IMR-90 (cell line): ENCODE measurements around the gene XPA. TPM values are rescaled to one million over a fixed set of nuclear protein-coding genes. Genes with fewer than 3 reads are reported as not detected.

Experiments
- ATAC-seq: fragments of 200-7000 bp; cut with Tn5 transposase; 2 replicates; pipeline ENCODE4 v1.9.1; 2020; ENCODE audit warnings: low read depth, mild to moderate bottlenecking, moderate library complexity
- BruUV-seq: library from RNA; stranded (reverse); fragments of 400-500 nt; replicated peaks from 2 replicates; lab custom pipeline; 2021; lab: Mats Ljungman, UMichigan
- CTCF ChIA-PET: fragments of 300-600 bp; formaldehyde crosslinking; extraction: SDS; loops from one replicate; lab custom pipeline; 2021; ENCODE audit warnings: antibody characterized with exemption; lab: Yijun Ruan, JAX
- POLR2A ChIA-PET: fragments of 300-600 bp; sonication (Branson Sonifier 250); formaldehyde crosslinking; loops from one replicate; lab custom pipeline; 2022; ENCODE audit warnings: antibody characterized with exemption; ENCODE audit not compliant: unreplicated experiment; lab: Charles Lee
- DNase-seq: peaks from one replicate; pipeline ENCODE4 v3.0.0; 2013
- H2AFZ ChIP-seq: replicated peaks from 2 replicates; pipeline ENCODE3; 2013; ENCODE audit warnings: low read length, mild to moderate bottlenecking; ENCODE audit not compliant: poor library complexity
- H2AK5ac ChIP-seq: 2 replicates; pipeline ENCODE4 v1.6.1; 2013; ENCODE audit warnings: low read depth, low read length, inconsistent platforms
- H2AK9ac ChIP-seq: replicated peaks from 2 replicates; pipeline ENCODE3; 2013; ENCODE audit warnings: mild to moderate bottlenecking, low read depth, low read length, moderate library complexity; ENCODE audit not compliant: poor library complexity
- H2BK120ac ChIP-seq: 2 replicates; pipeline ENCODE4 v1.6.1; 2013; ENCODE audit warnings: low read depth, low read length, inconsistent platforms
- H2BK15ac ChIP-seq: 3 replicates; pipeline ENCODE4 v1.6.1; 2013; ENCODE audit warnings: low read depth, low read length, inconsistent platforms
- H2BK20ac ChIP-seq: 2 replicates; pipeline ENCODE4 v1.6.1; 2013; ENCODE audit warnings: low read depth, mild to moderate bottlenecking, inconsistent platforms, low read length, moderate library complexity
- H2BK5ac ChIP-seq: 2 replicates; pipeline ENCODE4 v1.6.1; 2013; ENCODE audit warnings: mild to moderate bottlenecking, low read depth, low read length, inconsistent platforms; ENCODE audit not compliant: poor library complexity, severe bottlenecking
- H3K14ac ChIP-seq: replicated peaks from 2 replicates; pipeline ENCODE4 v1.6.1; 2013; ENCODE audit warnings: low read depth, low read length, inconsistent platforms
- H3K18ac ChIP-seq: 2 replicates; pipeline ENCODE4 v1.6.1; 2013; ENCODE audit warnings: low read depth, low read length, control low read depth
- H3K23ac ChIP-seq: 2 replicates; pipeline ENCODE4 v1.6.1; 2013; ENCODE audit warnings: low read depth, low read length, inconsistent platforms
- H3K27ac ChIP-seq: 2 replicates; pipeline ENCODE4 v1.5.1; 2013; ENCODE audit warnings: mild to moderate bottlenecking, control low read depth, low read length; ENCODE audit not compliant: insufficient read depth
- H3K27me3 ChIP-seq: 2 replicates; pipeline ENCODE4 v1.6.1; 2013; ENCODE audit warnings: low read length; ENCODE audit not compliant: control insufficient read depth, insufficient read depth
- H3K36me3 ChIP-seq: 2 replicates; pipeline ENCODE4 v1.6.1; 2013; ENCODE audit warnings: low read length, mixed read lengths; ENCODE audit not compliant: control insufficient read depth, insufficient read depth
- H3K4ac ChIP-seq: 2 replicates; pipeline ENCODE4 v1.6.1; 2013; ENCODE audit warnings: low read depth, low read length, inconsistent platforms
- H3K4me1 ChIP-seq: 2 replicates; pipeline ENCODE4 v1.6.1; 2013; ENCODE audit warnings: low read length, mixed read lengths; ENCODE audit not compliant: control insufficient read depth, insufficient read depth
- H3K4me2 ChIP-seq: 2 replicates; pipeline ENCODE4 v1.6.1; 2013; ENCODE audit warnings: low read depth, mild to moderate bottlenecking, control low read depth, low read length, moderate library complexity
- H3K4me3 ChIP-seq: 2 replicates; pipeline ENCODE4 v1.5.1; 2013; ENCODE audit warnings: low read depth, mild to moderate bottlenecking, control low read depth, low read length, moderate library complexity; ENCODE audit not compliant: insufficient read depth
- H3K56ac ChIP-seq: 2 replicates; pipeline ENCODE4 v1.6.1; 2013; ENCODE audit warnings: low read length, inconsistent platforms; ENCODE audit not compliant: insufficient read depth; ENCODE audit errors: extremely low read depth
- H3K79me1 ChIP-seq, 2 experiments: 2 replicates each; pipeline ENCODE4 v1.6.1; 2013; ENCODE audit warnings: low read length in 2 of 2, inconsistent platforms in 1 of 2, low read depth in 1 of 2
- H3K9ac ChIP-seq: 2 replicates; pipeline ENCODE4 v1.6.1; 2013; ENCODE audit warnings: low read depth, low read length, control low read depth
- H3K9me1 ChIP-seq: 2 replicates; pipeline ENCODE4 v1.6.1; 2013; ENCODE audit warnings: low read length, inconsistent platforms; ENCODE audit not compliant: insufficient read depth
- H3K9me3 ChIP-seq: 2 replicates; pipeline ENCODE4 v1.6.1; 2013; ENCODE audit warnings: low read length; ENCODE audit not compliant: control insufficient read depth, insufficient read depth
- H4K20me1 ChIP-seq: 2 replicates; pipeline ENCODE4 v1.6.1; 2013; ENCODE audit warnings: low read length, inconsistent platforms; ENCODE audit not compliant: insufficient read depth
- H4K5ac ChIP-seq: 2 replicates; pipeline ENCODE4 v1.6.1; 2013; ENCODE audit warnings: mild to moderate bottlenecking, low read depth, low read length, control low read depth
- H4K8ac ChIP-seq, 2 experiments: 2 replicates each; pipeline ENCODE4 v1.6.1; 2013; ENCODE audit warnings: low read depth in 2 of 2, low read length in 2 of 2, control low read depth in 1 of 2, inconsistent platforms in 1 of 2
- H4K91ac ChIP-seq: 2 replicates; pipeline ENCODE4 v1.6.1; 2013; ENCODE audit warnings: low read depth, low read length, inconsistent platforms; ENCODE audit not compliant: insufficient read depth
- BHLHE40 ChIP-seq: fragments of 150-350 bp; IDR thresholded peaks from 2 replicates; pipeline ENCODE4 v1.6.1; 2016; ENCODE audit warnings: mild to moderate bottlenecking, low read depth, low read length
- CEBPB ChIP-seq: IDR thresholded peaks from 2 replicates; pipeline ENCODE4 v1.6.1; 2012; ENCODE audit warnings: low read depth, low read length, improper control_type of control experiment
- CHD1 ChIP-seq: IDR thresholded peaks from 2 replicates; pipeline ENCODE4 v1.6.1; 2012; ENCODE audit warnings: low read depth, low read length, improper control_type of control experiment
- CTCF ChIP-seq: conservative IDR thresholded peaks from 2 replicates; pipeline ENCODE4 v1.5.1; 2012; ENCODE audit warnings: mild to moderate bottlenecking, low read depth, low read length, improper control_type of control experiment
- ELK1 ChIP-seq: fragments of 150-350 bp; IDR thresholded peaks from 2 replicates; pipeline ENCODE4 v1.6.1; 2016; ENCODE audit warnings: low read depth, mild to moderate bottlenecking, low read length, moderate library complexity, borderline replicate concordance
- FOS ChIP-seq: fragments of 150-350 bp; IDR thresholded peaks from 2 replicates; pipeline ENCODE4 v1.6.1; 2016; ENCODE audit warnings: low read depth, low read length
- MAFK ChIP-seq: IDR thresholded peaks from 2 replicates; pipeline ENCODE4 v1.6.1; 2012; ENCODE audit warnings: low read depth, low read length, improper control_type of control experiment
- MAZ ChIP-seq: IDR thresholded peaks from 2 replicates; pipeline ENCODE4 v1.6.1; 2012; ENCODE audit warnings: low read depth, mild to moderate bottlenecking, low read length, improper control_type of control experiment, moderate library complexity, borderline replicate concordance
- MXI1 ChIP-seq: IDR thresholded peaks from 2 replicates; pipeline ENCODE4 v1.6.1; 2012; ENCODE audit warnings: low read depth, mild to moderate bottlenecking, low read length, moderate library complexity, borderline replicate concordance
- NFE2L2 ChIP-seq: fragments of 150-350 bp; IDR thresholded peaks from 2 replicates; pipeline ENCODE4 v1.6.1; 2016; ENCODE audit warnings: low read depth, mild to moderate bottlenecking, low read length
- POLR2A ChIP-seq: IDR thresholded peaks from 2 replicates; pipeline ENCODE4 v1.6.1; 2012; ENCODE audit warnings: mild to moderate bottlenecking, low read depth, low read length
- RAD21 ChIP-seq: IDR thresholded peaks from 2 replicates; pipeline ENCODE4 v1.6.1; 2012; ENCODE audit warnings: low read length, improper control_type of control experiment
- RCOR1 ChIP-seq: IDR thresholded peaks from 2 replicates; pipeline ENCODE4 v1.6.1; 2012; ENCODE audit warnings: mild to moderate bottlenecking, low read length, improper control_type of control experiment; ENCODE audit not compliant: insufficient replicate concordance
- RFX5 ChIP-seq: IDR thresholded peaks from 2 replicates; pipeline ENCODE4 v1.8.0; 2012; ENCODE audit warnings: low read depth, mild to moderate bottlenecking, low read length, moderate library complexity
- SMC3 ChIP-seq: fragments of 150-350 bp; IDR thresholded peaks from 2 replicates; pipeline ENCODE4 v1.6.1; 2016; ENCODE audit warnings: low read depth, mild to moderate bottlenecking, antibody characterized with exemption, low read length, moderate library complexity
- USF2 ChIP-seq: fragments of 150-350 bp; IDR thresholded peaks from 2 replicates; pipeline ENCODE4 v1.6.1; 2017; ENCODE audit warnings: mild to moderate bottlenecking, antibody characterized with exemption, low read length, low read depth
- WGBS, 2 experiments: methylation state at CpG; one replicate each; pipeline versions ENCODE4 v1.1.5 to v1.1.7; 2013; ENCODE audit warnings: missing lambda C conversion rate in 2 of 2; ENCODE audit not compliant: insufficient read length in 1 of 2; ENCODE audit errors: extremely low coverage in 2 of 2; 5-methylcytosine and 5-hydroxymethylcytosine counted together
- dilution Hi-C: fragments of 300-500 bp; cut with HindIII; formaldehyde crosslinking; loops from one replicate; pipeline ENCODE4 v1.14.3; 2018; ENCODE audit warnings: low sequenced_read_pairs; ENCODE audit not compliant: unreplicated experiment
- in situ Hi-C: fragments of 300-500 bp; cut with MboI; formaldehyde crosslinking; loops from 3 replicates; pipeline ENCODE4 v1.14.3; 2019; ENCODE audit warnings: low sequenced_read_pairs, inconsistent platforms, mixed read lengths
- intact Hi-C: fragments of 100-400 bp; cut with micrococcal nuclease; formaldehyde crosslinking; loops from 2 replicates; pipeline ENCODE4 v1.10.0; 2022
- polyA plus RNA-seq, 3 experiments: library from polyadenylated mRNA; depleted of rRNA; stranded (reverse); fragments of >200 nt; gene quantifications; 2 replicates each; pipeline ENCODE4 v1.2.3, GENCODE V29; 2012; ENCODE audit warnings: low replicate concordance in 1 of 3
- total RNA-seq: library from RNA; depleted of rRNA; stranded (reverse); fragments of >200 nt; gene quantifications from 2 replicates; pipeline ENCODE4 v1.2.3, GENCODE V29; 2012

The XPA gene
- total and polyA plus RNA-seq, 2 of the 4 experiments (the other 2 are of a cell fraction): 1.4 to 2.2 TPM

- no peak overlapping the region for H4K5ac ChIP-seq
- H3K9ac ChIP-seq: no peak overlapping the region
- no peak for TF ChIP-seq BHLHE40
- TF ChIP-seq CEBPB: no peak
- no peak for TF ChIP-seq USF2
- no peak for TF ChIP-seq RCOR1
- no peak for TF ChIP-seq MAZ
- TF ChIP-seq POLR2A: no peak
- no peak for TF ChIP-seq NFE2L2
- TF ChIP-seq CTCF: no peak
- no peak for TF ChIP-seq CHD1
- no peak for TF ChIP-seq FOS
- no peak for TF ChIP-seq ELK1
- no peak for TF ChIP-seq RFX5
- no peak for TF ChIP-seq MXI1
- no peak for TF ChIP-seq MAFK
- no peak for TF ChIP-seq SMC3
- TF ChIP-seq RAD21: no peak
- WGBS, 2 experiments: no CpG with 5 or more reads among the region's 3 CpGs
- H3K4me2 ChIP-seq: no peak overlapping the region
- no peak overlapping the region for H2AFZ ChIP-seq
- H2AK9ac ChIP-seq: no peak overlapping the region
- H3K36me3 ChIP-seq: peaks cover 52% of the 10 kb centered on the region
- no peak overlapping the region for H2BK5ac ChIP-seq
- H2BK120ac ChIP-seq: no peak overlapping the region
- no peak overlapping the region for H3K4me3 ChIP-seq
- no peak overlapping the region for H3K18ac ChIP-seq
- BruUV-seq: no TSS peak
- no peak for ATAC-seq
- H3K23ac ChIP-seq: no peak overlapping the region
- H4K8ac ChIP-seq: no peak overlapping the region
- H3K27me3 ChIP-seq: no peaks in the 10 kb centered on the region
- H3K79me1 ChIP-seq: peaks cover 4 to 9% of the 10 kb centered on the region in 2 experiments; a peak in 3 of 4 replicates
- H4K20me1 ChIP-seq: no peaks in the 10 kb centered on the region
- dilution Hi-C loops (no loop called here), intact Hi-C loops (no loop called here), in situ Hi-C loops (no loop called here)
- H3K4ac ChIP-seq: no peak overlapping the region
- H3K4me1 ChIP-seq: peaks cover 4% of the 10 kb centered on the region; the same call in 1 of the 2 replicates
- ChIA-PET POLR2A (no interaction called here), CTCF (no interaction called here)
- H3K27ac ChIP-seq: no peak overlapping the region
- H4K91ac ChIP-seq: no peak overlapping the region
- no peak overlapping the region for H3K14ac ChIP-seq
- H2BK20ac ChIP-seq: no peak overlapping the region
- no peak overlapping the region for H3K56ac ChIP-seq
- no peak for DNase-seq
- H3K9me3 ChIP-seq: no peaks in the 10 kb centered on the region
- H2BK15ac ChIP-seq: no peak overlapping the region
- peaks cover 3% of the 10 kb centered on the region; the same call in 1 of the 2 replicates for H3K9me1 ChIP-seq
- H2AK5ac ChIP-seq: no peak overlapping the region
Observed at GRCh38 chr9:97673922-97674321, 23.2 kb downstream of the XPA start.
